ENCODE results near the gene BZW2.

The BZW2 gene

GRCh38 chr7:16726189-16726588 is 80.2 kb downstream of the BZW2 start:
- DNase-seq, result no peak

- no peak for DNase-seq
These were observed 81.8 kb downstream of the BZW2 start for GRCh38 chr7:16727736-16728135.

DNA sequence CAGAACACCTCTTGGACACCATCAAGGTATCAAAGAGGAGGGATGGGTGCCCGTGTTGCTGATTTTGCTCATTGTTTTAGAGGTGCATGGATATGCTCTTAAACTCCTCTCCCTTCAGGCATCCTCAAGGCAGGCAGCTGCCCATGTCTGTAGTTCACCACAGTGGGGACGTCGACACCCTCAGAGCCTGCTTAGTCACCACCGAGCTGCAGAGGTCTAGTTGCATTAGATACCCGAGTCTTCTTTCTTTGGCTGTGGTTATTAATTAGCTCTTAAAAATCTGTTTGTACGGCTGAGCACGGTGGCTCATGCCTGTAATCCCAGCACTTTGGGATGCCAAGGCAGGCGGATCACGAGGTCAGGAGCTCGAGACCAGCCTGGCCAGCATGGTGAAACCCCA is 82.8 kb downstream of the BZW2 start:
- no peak for DNase-seq

DNA sequence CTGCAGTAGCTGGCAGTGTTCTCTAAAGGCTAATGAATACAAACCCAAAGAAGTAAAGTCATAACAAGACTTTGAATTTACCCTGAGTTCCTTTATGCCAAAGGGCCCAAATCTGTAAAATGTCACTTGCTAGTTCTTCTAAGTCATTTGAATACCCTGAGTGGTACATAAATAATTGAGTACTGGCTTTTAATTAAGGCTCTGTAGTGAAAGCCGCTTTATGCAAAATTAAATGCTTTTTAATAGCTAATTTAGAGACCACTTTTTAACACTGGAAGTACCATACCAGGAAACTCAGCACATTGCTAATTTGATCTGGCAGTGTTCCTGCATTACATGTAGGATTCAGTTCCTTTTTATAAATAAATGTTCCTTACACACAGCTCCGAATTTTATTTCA is 83.6 kb downstream of the BZW2 start:
- DNase-seq, result no peak

DNA sequence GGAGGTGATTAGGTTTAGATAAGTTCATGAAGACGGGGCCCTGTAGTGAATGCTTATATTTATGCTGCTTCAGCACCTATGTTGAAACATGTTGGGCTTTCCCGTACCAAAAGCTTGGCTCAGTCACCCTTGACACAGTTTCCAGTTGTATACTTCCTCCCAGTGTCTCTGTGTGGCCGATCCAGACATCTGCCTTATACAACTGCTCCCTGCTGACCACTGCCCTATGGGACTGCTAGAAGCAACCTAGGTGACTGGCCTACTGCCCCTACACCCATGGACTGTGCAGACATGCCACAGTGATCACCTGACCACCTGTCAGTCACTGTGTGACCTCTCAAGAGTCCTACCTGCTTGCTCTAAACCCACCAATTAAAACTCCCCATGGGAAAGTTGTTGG is 85.0 kb downstream of the BZW2 start:
- DNase-seq, result no peak

GRCh38 chr7:16732828-16733227 is 86.8 kb downstream of the BZW2 start:
- no peak for DNase-seq

DNA sequence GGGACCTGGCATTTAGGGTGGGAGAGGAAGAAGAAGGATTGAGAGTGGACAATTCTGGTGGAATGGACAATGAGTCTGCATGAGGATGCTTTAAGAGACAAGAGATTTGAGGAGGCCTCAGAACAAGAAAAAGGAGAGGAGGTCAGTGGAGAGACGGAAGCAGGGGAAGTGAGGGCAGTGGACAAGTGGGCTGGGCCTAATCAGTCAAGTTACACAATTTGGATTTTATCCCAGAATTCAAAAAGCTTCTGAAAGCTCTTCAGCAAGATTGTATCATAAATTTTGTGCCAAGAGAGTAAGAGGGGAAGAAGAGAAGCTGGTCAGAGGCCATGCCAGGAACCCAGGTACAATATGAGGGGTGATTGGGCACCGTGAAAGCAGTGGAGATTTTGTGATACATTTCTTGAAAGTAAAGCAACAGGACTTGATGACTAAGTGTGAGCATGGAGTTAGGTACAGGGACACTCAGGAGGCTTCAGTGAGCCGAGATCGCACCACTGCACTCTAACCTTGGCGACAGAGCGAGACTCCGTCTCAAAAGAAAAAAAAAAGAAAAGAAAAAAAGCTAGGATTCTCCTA is 88.3 kb downstream of the BZW2 start:
- DNase-seq, result no peak

DNA sequence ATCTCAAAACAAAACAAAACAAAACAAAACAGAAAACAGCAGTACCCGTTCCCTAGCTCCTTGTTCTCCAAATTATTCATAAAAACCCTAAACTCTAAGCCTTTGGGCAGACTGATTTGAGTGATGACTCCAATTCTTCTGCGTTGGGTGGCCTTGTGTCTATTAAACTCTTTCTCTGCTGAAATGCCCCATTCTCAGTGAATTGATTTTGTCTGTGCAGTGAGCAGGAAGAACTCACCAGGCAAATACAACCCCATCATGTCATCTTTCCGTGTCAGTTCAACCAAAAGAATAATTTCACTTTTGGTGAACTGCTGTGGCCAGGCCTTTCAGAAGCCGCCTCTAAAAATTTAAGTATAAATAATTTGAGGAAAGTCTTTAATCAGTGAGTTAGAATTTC is 89.0 kb downstream of the BZW2 start:
- DNase-seq, result no peak

DNA sequence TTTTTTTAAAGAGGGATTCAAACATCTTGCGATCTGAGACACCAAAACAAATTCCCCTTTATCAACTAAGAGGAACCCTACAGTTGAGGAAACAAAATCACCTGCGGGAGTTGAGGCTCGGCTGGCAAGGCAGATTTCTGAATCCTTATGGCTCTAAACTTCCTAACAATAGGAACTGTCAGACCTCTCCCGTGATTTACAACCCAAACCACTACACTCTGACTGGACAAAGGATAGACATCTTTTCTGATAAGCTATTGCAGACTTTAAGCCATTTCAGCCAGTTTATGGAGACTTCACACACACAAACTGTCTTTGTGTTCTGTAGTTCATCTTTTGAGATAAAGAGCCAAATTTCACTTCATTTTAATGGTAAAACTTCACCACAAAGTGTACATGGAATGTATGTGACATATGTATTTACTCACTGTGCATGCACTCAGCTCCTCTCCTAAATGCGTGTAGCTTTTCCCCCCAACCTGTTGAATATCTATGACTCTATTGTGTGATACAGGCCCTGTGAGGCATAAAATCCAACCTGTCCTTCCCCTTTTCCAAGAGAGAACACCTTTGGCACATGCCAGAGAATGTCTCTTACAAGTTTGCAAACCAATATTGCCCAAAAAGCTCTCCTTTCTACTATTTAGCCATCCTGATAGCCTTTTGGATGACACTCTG is 92.2 kb downstream of the BZW2 start:
- DNase-seq, result no peak

GRCh38 chr7:16739863-16740622 is 94.1 kb downstream of the BZW2 start:
- DNase-seq, result no peak

- DNase-seq, result no peak
These were observed 94.6 kb downstream of the BZW2 start for GRCh38 chr7:16740623-16740953.

DNA sequence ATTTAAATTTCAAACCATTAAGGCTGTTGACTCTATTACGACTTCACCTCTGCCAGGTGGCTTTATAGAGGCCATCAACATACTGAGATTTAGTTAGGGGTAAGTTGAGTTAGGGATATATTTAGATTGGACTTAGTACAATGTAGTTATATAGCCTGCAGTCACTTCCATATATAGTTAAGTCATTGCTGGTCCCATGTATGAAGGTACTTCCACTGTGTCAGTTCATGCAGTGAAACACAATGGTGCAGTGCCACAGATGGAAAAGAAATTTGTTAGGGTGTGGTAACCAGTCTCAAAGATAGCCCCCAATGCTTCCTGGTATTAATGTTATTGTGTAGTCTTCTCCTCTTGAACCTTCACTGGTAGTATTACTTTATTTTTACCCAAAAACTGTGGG is 95.0 kb downstream of the BZW2 start:
- DNase-seq, result no peak

GRCh38 chr7:16741676-16742075 is 95.7 kb downstream of the BZW2 start:
- no peak for DNase-seq

- no peak for DNase-seq
These were observed 96.6 kb downstream of the BZW2 start for GRCh38 chr7:16742547-16742946.

GRCh38 chr7:16743236-16743635 is 97.3 kb downstream of the BZW2 start:
- no peak for DNase-seq

- no peak for DNase-seq
These were observed 98.7 kb downstream of the BZW2 start for GRCh38 chr7:16744518-16745250.

DNA sequence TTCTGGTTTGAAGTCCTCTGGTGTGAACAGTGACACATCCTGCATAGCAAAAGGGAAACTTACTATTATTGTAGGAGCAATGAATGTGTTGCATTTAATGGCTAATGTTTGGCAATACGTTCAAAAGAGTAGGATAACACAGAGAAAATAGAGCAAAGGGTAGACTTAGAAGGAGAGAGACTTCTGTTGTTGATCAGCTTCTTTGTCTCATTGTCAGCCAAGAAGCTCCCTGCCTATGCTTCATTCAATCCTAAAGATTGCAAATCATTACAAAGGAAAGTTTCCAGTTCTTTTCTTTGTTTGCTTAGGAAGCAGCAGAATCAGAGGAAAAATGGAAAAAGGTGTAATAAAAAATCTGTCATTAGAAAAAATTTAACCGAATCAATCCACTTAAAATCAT is 99.7 kb downstream of the BZW2 start:
- DNase-seq, result no peak

- DNase-seq, result no peak
These were observed 101.1 kb downstream of the BZW2 start for GRCh38 chr7:16747102-16747501.

DNA sequence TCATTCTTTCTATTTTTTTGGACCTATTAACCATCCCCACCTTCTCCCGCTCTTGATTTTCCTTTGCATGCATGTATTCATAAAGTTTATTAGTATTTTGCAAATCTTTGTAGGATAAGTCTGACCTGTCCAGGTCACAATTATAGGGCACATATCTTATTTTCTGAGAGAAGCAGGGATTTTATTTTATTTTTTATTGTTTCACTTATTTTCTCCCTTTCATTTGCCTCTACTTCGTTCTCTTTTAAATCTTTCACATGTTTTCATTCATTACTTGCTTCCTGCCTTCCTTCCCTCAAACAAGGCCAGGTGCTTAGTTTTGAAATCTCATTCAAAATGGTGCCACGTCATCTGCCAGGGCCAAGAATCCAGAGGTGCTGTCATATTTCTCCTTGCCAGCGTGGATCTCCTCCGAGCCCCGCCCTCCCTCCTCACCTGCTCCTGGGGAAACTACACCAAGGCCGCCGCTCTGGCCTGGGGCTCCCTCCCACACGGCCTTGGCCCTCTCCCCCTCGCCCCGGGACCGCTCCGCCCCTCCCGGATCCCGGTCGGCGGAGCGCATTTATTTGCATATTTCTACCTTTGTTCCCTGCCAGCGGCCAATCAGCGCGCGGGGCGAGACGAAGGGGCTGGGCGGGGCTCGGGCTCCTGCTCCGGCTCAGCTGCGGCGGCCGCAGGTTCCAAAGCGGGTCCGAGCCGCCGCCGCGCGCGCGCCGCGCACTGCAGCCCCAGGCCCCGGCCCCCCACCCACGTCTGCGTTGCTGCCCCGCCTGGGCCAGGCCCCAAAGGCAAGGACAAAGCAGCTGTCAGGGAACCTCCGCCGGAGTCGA is 107.3 kb downstream of the BZW2 start, which contains the start of gene TSPAN13:
Gene TSPAN13 (plus strand): TSS at position 654 of the 830 bp plus-strand sequence. CDS start 213 bp downstream, outside the sequence.
- peak; percentile 97 for DNase-seq

GRCh38 chr7:16753932-16754855 is 108.2 kb downstream of the BZW2 start:
- peak; percentile 81 for DNase-seq

- no peak for DNase-seq
These were observed 108.9 kb downstream of the BZW2 start for GRCh38 chr7:16754856-16755317.
